ENCODE measurements around the gene MTNR1A. TPM values are rescaled to one million over a fixed set of nuclear protein-coding genes. Genes with fewer than 3 reads are reported as not detected.

MTNR1A gene
- total and polyA plus RNA-seq, 9 donors, result not detected

DNA sequence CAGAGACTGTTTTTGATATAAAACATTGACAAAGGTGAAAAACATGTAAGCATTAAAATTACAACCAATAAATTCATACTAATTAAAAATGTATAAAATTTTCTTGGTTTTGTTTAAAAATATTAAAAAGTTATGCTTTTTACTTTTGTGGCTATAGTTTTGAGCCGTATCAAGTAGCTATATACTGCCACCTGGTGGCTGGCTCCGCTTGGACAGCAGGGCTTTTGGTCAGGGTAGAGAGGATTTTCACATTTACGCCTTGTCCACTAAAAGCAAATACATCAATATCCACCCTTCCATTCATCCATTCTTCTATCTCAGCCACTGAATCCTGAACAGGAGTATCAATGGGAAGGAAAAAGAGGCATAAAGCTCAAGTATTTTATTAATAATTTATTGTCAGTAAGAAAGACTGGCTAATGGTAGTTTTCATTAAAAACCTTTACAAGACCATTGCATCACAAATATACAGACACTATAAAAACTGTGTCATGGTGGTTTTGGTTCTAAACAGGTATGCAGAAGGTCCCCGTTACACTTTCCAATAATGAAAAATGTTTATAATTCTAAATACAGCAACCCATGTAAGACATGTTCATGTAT lies 32.1 kb upstream of the MTNR1A start:
- 34 to 36% (median 36%) methylated on average over 4 of the region's 4 CpGs for WGBS, 3 donors
- Histone ChIP-seq H3K27me3 (no peaks in the 10 kb centered on the region), H3K9me3 (no peaks in the 10 kb centered on the region), H3K27ac (no peak overlapping the region), H3K36me3 (no peaks in the 10 kb centered on the region), H3K4me3 (no peak overlapping the region), H3K4me1 (ENCODE audit: insufficient read depth) (peaks cover 2% of the 10 kb centered on the region)
- DNase-seq, result peak; percentile 51 to 77 (median 69)
- no peak for TF ChIP-seq EP300 (IDR thresholded peaks at IDR 0.05)
- no peak for TF ChIP-seq POLR2A (IDR thresholded peaks at IDR 0.05)
- TF ChIP-seq, protein P1, sequence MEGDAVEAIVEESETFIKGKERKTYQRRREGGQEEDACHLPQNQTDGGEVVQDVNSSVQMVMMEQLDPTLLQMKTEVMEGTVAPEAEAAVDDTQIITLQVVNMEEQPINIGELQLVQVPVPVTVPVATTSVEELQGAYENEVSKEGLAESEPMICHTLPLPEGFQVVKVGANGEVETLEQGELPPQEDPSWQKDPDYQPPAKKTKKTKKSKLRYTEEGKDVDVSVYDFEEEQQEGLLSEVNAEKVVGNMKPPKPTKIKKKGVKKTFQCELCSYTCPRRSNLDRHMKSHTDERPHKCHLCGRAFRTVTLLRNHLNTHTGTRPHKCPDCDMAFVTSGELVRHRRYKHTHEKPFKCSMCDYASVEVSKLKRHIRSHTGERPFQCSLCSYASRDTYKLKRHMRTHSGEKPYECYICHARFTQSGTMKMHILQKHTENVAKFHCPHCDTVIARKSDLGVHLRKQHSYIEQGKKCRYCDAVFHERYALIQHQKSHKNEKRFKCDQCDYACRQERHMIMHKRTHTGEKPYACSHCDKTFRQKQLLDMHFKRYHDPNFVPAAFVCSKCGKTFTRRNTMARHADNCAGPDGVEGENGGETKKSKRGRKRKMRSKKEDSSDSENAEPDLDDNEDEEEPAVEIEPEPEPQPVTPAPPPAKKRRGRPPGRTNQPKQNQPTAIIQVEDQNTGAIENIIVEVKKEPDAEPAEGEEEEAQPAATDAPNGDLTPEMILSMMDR (IDR thresholded peaks at IDR 0.05), result peak; percentile 36 to 63 (median 59)
- intact Hi-C loops (cut with DNase I), result loop anchor here in 3 of 4 donors (5.0 to 10.0 kb wide), 3 partner anchors 283 to 293 kb away; no protein-coding TSS in a partner anchor

DNA sequence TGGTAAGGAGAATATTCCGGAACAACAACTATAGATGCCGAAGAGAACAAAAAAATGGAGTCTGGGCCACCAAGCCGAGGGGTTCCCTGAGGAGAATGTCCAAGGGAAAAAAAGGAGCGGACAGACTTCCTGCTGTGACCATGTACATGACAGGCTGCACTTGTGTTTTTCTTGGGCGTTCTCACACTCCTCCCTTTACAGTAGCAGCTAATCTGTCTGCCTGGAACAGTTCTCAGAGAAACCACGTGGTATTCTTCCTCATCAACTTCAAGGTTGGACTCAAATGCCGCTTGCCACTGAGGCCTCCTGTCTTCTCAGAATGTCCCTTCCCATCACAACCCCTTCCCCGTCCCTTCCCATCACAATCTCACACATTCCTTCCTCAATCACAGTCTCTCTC lies 30.8 kb upstream of the MTNR1A start:
- DNase-seq, result no peak
- intact Hi-C loops (cut with DNase I), result loop anchor here in 3 of 4 donors (5.0 to 10.0 kb wide), 3 partner anchors 281 to 291 kb away; no protein-coding TSS in a partner anchor
- Histone ChIP-seq H3K9me3 (no peaks in the 10 kb centered on the region), H3K27ac (no peak overlapping the region), H3K36me3 (no peaks in the 10 kb centered on the region), H3K4me3 (no peak overlapping the region), H3K4me1 (ENCODE audit: insufficient read depth) (peaks cover 2% of the 10 kb centered on the region), H3K27me3 (no peaks in the 10 kb centered on the region)
- TF ChIP-seq, protein P1 (IDR thresholded peaks at IDR 0.05), result no peak
- TF ChIP-seq EP300 (IDR thresholded peaks at IDR 0.05), result no peak
- TF ChIP-seq POLR2A (IDR thresholded peaks at IDR 0.05), result no peak
- 68 to 81% (median 73%) methylated on average over 8 of the region's 8 CpGs for WGBS, 3 donors

DNA sequence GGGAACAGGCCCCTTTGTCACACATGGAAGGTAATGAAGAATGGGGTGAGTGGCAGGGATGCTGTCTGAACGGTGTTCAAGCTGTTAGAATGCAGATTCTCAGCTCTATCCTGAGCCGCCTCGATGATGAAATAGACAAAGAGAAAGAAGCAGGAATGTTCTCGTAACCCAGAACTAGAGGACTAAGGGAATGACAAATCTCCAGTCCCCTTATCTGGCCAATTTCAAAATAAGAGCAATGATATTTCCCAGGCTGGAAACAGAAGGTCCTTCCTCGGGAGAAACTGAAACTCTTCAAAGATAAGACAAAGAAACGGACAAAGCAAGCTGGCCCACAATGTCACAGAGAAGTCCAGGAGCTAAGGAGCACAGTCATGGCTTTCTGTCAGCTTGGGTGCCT lies 29.5 kb upstream of the MTNR1A start:
- intact Hi-C loops (cut with DNase I), result loop anchor here in 3 of 4 donors (5.0 to 10.0 kb wide), 3 partner anchors 280 to 290 kb away; no protein-coding TSS in a partner anchor
- TF ChIP-seq POLR2A (IDR thresholded peaks at IDR 0.05), result no peak
- no peak for TF ChIP-seq EP300 (IDR thresholded peaks at IDR 0.05)
- TF ChIP-seq, protein P1 (IDR thresholded peaks at IDR 0.05), result no peak
- H3K4me1 ChIP-seq (ENCODE audit: insufficient read depth), result peaks cover 2% of the 10 kb centered on the region
- no peaks in the 10 kb centered on the region for H3K27me3 ChIP-seq
- H3K9me3 ChIP-seq, result no peaks in the 10 kb centered on the region
- H3K27ac ChIP-seq, result no peak overlapping the region
- WGBS, 3 donors, result 58 to 70% (median 68%) methylated on average over 6 of the region's 6 CpGs
- no peak for DNase-seq
- no peaks in the 10 kb centered on the region for H3K36me3 ChIP-seq
- H3K4me3 ChIP-seq, result no peak overlapping the region

GRCh38 chr4:186581421-186581820 lies 26.1 kb upstream of the MTNR1A start:
- no peak for DNase-seq
- Histone ChIP-seq H3K27ac (no peak overlapping the region), H3K27me3 (no peaks in the 10 kb centered on the region), H3K4me3 (no peak overlapping the region), H3K9me3 (no peaks in the 10 kb centered on the region), H3K36me3 (no peaks in the 10 kb centered on the region), H3K4me1 (ENCODE audit: insufficient read depth) (peaks cover 1% of the 10 kb centered on the region)
- intact Hi-C loops (cut with DNase I), result loop anchor here in 2 of 4 donors (10.0 kb wide), 2 partner anchors 277 to 287 kb away; no protein-coding TSS in a partner anchor
- TF ChIP-seq EP300 (IDR thresholded peaks at IDR 0.05) (no peak), POLR2A (IDR thresholded peaks at IDR 0.05) (no peak)
- TF ChIP-seq, protein P1 (IDR thresholded peaks at IDR 0.05), result no peak
- 86 to 96% (median 96%) methylated on average over 6 of the region's 6 CpGs for WGBS, 3 donors

Data from ovary (tissue), 9 donors.